AG10803 (cell line): Measurements from ENCODE around the gene NOXA1.
"Not testable (repeated sequence)": the region's sequence is repeated elsewhere in the genome, so short reads cannot be mapped to it uniquely, and the experiment has no call there.

Experiments used
- DNase-seq: peaks from one replicate; pipeline ENCODE4 v3.0.0; 2010; ENCODE audit warnings: low read depth
- H3K4me3 ChIP-seq: 2 replicates; pipeline ENCODE4 v1.5.1; 2011; ENCODE audit warnings: mild to moderate bottlenecking, low read length, control low read depth
- TF ChIP-seq, protein P1 (sequence below): conservative IDR thresholded peaks from 2 replicates; pipeline ENCODE4 v1.5.1; 2011; ENCODE audit warnings: mild to moderate bottlenecking, low read length, control low read depth, inconsistent platforms

The NOXA1 gene

DNA sequence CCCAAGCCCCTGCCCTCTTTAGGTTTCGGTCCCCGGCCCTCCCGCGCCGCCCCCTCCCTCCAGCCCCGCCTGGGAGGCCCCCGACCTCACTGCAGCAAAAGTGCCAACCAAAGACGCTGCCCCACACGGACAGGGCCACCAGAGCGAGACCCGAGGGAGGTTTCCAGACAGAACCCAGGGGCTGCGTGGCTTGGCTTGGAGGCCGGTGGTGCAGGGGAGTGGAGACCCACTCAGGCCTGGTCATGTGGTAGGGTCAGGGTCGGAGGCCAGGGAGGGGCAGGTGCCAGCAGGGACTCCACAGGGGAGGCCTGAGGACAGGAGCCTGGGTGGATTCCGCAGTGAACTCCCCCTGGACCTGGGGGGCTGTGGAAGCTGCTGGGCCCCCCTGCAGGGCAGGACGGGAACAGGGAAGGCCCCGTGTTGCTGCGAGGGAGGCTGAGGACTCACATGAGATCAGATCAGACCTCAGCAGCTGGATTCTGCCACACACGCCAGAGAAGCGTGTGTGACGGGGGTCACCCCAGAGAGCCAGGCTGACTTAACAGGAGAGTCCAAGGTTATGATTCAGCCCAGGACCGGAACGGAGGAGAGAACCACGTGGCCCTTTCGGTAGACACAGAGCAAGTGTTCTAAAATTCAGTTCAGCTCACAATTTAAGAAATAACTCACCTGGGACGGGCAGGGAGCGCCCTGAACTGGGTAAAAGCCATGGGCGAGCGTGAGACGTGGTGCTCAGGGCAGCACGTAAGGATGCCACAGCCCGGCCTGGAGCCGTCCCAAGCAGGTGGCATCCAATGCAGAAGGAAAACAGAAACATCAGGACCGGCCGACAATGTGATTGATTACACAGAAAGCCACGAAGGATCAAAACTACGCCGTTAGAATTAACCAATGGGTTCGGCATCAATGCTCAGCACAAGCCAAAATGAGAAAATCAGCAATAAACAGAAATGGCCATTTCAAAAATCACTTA, 39.1 kb upstream of the NOXA1 start:
- no peak for DNase-seq
- TF ChIP-seq, protein P1, sequence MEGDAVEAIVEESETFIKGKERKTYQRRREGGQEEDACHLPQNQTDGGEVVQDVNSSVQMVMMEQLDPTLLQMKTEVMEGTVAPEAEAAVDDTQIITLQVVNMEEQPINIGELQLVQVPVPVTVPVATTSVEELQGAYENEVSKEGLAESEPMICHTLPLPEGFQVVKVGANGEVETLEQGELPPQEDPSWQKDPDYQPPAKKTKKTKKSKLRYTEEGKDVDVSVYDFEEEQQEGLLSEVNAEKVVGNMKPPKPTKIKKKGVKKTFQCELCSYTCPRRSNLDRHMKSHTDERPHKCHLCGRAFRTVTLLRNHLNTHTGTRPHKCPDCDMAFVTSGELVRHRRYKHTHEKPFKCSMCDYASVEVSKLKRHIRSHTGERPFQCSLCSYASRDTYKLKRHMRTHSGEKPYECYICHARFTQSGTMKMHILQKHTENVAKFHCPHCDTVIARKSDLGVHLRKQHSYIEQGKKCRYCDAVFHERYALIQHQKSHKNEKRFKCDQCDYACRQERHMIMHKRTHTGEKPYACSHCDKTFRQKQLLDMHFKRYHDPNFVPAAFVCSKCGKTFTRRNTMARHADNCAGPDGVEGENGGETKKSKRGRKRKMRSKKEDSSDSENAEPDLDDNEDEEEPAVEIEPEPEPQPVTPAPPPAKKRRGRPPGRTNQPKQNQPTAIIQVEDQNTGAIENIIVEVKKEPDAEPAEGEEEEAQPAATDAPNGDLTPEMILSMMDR: no peak
- no peak overlapping the region for H3K4me3 ChIP-seq

DNA sequence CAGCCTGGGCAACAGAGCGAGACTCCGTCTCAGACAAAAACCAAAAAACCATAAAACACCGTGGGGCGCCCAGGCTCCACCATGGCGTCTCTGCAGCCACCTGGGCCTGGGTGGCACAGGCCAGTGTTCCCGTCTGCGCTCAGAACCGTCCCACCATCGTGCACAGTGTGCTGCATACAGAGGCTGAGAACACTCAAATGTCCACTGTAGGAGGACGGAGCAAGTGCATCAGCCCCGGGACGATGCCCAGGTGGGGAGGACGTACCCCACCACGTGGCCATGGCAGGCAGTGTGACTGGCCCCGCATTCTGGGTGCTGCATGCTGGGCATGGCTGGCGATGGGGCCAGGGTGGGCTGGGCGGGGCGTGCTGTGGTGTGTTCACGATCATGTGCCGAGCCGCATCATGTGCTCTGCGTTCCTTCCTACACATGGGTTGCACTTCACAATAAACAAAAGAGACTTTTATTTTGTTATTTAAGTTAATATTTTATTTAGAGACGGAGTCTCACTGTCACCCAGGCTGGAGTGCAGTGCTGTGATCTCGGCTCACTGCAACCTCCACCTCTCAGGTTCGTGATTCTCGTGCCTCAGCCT, 38.0 kb upstream of the NOXA1 start:
- no peak for DNase-seq
- TF ChIP-seq, protein P1: no peak
- H3K4me3 ChIP-seq: no peak overlapping the region

DNA sequence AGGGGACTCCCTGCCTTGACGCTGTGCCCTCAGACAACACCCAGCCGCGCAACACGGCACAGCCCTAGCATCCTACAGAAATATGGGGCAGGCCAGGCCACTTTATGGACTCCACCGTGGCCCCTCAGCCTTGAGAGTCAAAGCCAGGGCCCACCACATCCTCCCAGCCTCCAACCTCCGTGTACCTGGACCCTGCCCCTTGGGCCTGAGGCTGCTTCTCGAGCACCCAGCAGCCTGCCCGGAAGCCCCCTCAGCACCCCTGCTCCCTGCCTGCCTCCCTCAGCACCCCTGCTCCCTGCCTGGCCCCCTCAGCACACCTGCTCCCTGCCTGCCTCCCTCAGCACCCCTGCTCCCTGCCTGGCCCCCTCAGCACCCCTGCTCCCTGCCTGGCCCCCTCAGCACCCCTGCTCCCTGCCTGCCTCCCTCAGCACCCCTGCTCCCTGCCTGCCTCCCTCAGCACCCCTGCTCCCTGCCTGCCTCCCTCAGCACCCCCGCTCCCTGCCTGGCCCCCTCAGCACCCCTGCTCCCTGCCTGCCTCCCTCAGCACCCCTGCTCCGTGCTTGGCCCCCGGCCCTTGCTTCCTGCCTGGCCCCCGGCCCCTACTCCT, 36.6 kb upstream of the NOXA1 start:
- H3K4me3 ChIP-seq, DNase-seq: not testable (repeated sequence)

DNA sequence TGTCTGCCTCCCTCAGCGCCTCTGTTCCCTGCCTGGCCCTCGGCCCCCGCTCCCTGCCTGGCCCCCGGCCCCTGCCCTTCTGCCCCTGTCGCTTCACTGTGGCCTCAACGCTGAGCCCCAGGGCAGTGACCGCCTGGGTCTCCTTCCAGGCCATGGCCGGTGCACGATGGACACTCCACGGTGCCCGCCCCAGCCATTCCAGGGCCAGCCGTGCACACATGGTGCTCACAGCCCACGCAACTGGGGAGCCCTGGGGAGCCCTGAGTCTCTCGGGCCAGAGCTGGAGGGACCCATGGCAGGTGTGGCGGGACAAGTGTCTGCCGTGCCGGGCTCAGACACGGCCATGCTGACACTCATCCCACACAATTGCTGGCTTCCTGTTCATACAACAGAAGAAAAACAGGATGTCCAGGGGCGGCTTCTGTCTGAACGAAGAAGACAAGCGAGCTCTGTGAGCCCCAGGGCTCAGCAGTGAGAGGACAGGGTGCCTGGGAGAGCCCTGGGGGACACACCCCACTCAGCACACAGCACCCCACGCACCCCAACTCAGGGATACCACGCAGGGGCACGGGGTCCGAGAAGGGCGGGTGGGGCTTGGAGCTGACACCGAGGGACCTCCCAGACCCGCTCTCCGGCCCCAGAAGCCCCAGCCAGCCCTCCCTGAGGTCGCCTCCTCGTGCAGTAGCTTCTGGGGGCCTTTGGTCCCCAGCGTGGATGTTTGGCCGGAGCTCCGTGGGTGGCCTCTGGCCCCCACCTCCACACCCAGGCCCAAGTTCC, 35.9 kb upstream of the NOXA1 start:
- TF ChIP-seq, protein P1: no peak
- no peak for DNase-seq
- no peak overlapping the region for H3K4me3 ChIP-seq

DNA sequence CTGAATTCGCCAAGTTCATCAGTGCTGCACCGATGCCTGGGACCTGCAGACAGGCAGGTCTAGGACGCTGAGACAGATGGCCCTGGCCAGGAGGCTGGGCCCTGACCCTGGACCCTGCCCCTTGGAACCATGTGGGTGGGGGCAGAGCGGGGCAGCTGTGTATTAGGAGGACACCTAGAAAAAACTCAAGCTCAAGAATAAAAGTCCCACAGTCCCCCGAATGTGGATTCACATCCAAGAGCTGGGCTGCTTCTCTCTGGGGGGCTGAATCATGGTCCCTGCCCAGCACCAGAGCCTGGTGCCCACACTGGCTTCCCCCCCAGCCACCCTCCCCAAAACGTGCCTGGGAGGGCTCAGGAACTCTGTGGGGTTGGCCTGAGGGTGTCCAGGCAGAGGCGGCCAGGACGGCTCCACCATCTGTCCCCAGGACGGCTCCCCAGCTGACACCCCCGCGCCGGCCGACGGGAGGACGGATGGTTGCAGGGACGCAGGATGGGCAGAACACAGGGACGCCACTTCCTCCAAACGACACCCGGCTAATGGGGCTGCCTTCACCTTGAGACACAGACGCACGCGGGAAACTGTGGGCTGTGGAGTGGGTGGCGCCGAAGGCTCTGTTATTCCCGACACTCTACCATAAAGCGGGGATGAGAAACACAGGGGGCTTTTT, 35.2 kb upstream of the NOXA1 start:
- no peak overlapping the region for H3K4me3 ChIP-seq
- DNase-seq: no peak
- TF ChIP-seq, protein P1: no peak

DNA sequence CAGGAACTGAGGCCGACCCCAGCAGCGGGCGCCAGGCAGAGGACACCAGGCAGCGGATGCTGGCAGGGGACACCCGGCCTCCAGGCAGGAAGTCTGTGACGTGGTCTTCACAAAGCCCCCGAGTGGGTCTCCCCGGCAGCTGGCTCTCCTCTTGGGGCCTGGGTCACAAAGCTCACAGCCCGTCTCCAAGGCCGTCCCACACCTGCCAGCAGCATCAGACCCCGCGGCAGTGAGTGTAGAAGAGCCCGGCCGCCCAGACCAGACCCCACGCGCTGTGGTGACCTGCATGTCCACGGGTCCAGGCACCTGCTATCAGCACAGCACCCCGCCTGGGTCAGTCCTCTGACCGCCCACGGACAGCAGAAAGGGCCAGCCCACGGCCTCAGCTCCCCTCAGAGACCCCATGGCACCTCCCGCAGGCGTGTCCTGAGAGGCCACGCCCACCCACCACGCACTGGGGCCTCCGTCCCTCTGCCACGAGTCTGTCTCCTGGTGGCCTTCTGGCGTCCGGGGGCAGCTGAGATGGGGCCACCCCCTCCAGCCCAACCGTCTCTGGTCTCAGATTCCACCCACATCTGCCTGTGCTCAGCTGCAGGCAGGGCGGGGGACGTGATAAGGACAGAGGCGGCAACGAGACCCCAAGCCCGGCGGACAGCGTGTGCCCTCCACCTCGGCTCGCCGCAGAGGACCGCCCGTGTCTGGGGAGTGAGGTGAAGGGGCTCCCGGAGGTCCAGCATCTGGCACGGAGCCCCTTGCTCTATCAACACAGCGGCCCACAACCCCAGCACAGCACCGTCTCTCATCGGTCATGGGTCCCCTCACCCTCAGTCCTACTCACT, 34.4 kb upstream of the NOXA1 start:
- TF ChIP-seq, protein P1: no peak
- H3K4me3 ChIP-seq: no peak overlapping the region
- no peak for DNase-seq
